K562 (cell line): ENCODE data around the gene FAF2. TPM values are rescaled to one million over a fixed set of nuclear protein-coding genes. Genes with fewer than 3 reads are reported as not detected.

ENCODE experiments used
- ARID2 ChIP-seq: fragments of 450-650 bp; IDR thresholded peaks from 2 replicates; pipeline ENCODE4 v1.6.1; 2017; ENCODE audit warnings: antibody characterized with exemption, mild to moderate bottlenecking
- BHLHE40 ChIP-seq: IDR thresholded peaks from 2 replicates; pipeline ENCODE4 v1.6.1; 2011; ENCODE audit warnings: low read length, improper control_type of control experiment
- CBX5 ChIP-seq: IDR thresholded peaks from 2 replicates; pipeline ENCODE4 v1.6.1; 2014; ENCODE audit warnings: low read depth, borderline replicate concordance
- ETV1 ChIP-seq: fragments of 450-650 bp; conservative IDR thresholded peaks from 2 replicates; pipeline ENCODE4 v1.6.1; 2016; ENCODE audit warnings: missing genetic modification characterization, control low read depth, low read depth, missing compliant biosample characterization
- GABPB2 ChIP-seq: fragments of 250-450 bp; sonication (Bioruptor Pico); conservative IDR thresholded peaks from 2 replicates; pipeline ENCODE4 v1.5.1; 2021; ENCODE audit warnings: mild to moderate bottlenecking
- HCFC1 ChIP-seq: IDR thresholded peaks from 2 replicates; pipeline ENCODE4 v1.6.1; 2012; ENCODE audit warnings: low read depth, low read length, improper control_type of control experiment
- HMG20B ChIP-seq: fragments of 250-450 bp; sonication (Bioruptor Pico); IDR thresholded peaks from 2 replicates; pipeline ENCODE4 v1.5.0; 2021; ENCODE audit warnings: mild to moderate bottlenecking
- IFI16 ChIP-seq: fragments of 250-450 bp; sonication (Bioruptor Pico); IDR thresholded peaks from 2 replicates; pipeline ENCODE4 v2.1.2; 2022; ENCODE audit warnings: mild to moderate bottlenecking, inconsistent platforms
- KLF6 ChIP-seq: fragments of 250-450 bp; sonication (Bioruptor Pico); IDR thresholded peaks from 2 replicates; pipeline ENCODE4 v1.4.0; 2020; ENCODE audit warnings: mild to moderate bottlenecking, moderate library complexity, borderline replicate concordance
- MAFF ChIP-seq: IDR thresholded peaks from 2 replicates; pipeline ENCODE4 v1.6.1; 2012; ENCODE audit warnings: low read length, improper control_type of control experiment
- MYBL2 ChIP-seq, 2 experiments: fragments of 450-650 bp in 1 of 2; sonication (generic) in 1 of 2; formaldehyde crosslinking in 1 of 2; IDR thresholded peaks; 2 replicates each; pipeline versions ENCODE4 v1.6.1 to v1.8.1; 2017 to 2022; ENCODE audit warnings: borderline replicate concordance in 1 of 2, inconsistent platforms in 1 of 2, low read depth in 1 of 2, mild to moderate bottlenecking in 1 of 2, missing genetic modification reagents in 1 of 2, moderate library complexity in 1 of 2
- RBM15 ChIP-seq: fragments of 200-400 bp; formaldehyde crosslinking; IDR thresholded peaks from 2 replicates; pipeline ENCODE4 v1.6.1; 2018; ENCODE audit warnings: mild to moderate bottlenecking, low read length, moderate library complexity; ENCODE audit not compliant: insufficient read depth
- SMAD3 ChIP-seq: fragments of 450-650 bp; formaldehyde crosslinking; conservative IDR thresholded peaks from 2 replicates; pipeline ENCODE4 v1.4.0; 2020; ENCODE audit warnings: mild to moderate bottlenecking
- SMARCB1 ChIP-seq: IDR thresholded peaks from 2 replicates; pipeline ENCODE4 v1.6.1; 2011; ENCODE audit warnings: improper control_type of control experiment, low read depth; ENCODE audit not compliant: insufficient read length
- ZC3H8 ChIP-seq: fragments of 450-650 bp; IDR thresholded peaks from 2 replicates; pipeline ENCODE4 v1.6.1; 2017
- ZKSCAN1 ChIP-seq: fragments of 150-350 bp; IDR thresholded peaks from 2 replicates; pipeline ENCODE4 v1.6.1; 2016; ENCODE audit warnings: low read depth, low read length
- ZNF316 ChIP-seq: fragments of 450-650 bp; IDR thresholded peaks from 2 replicates; pipeline ENCODE4 v1.6.1; 2016
- ZNF408 ChIP-seq: fragments of 250-450 bp; sonication (Bioruptor Pico); IDR thresholded peaks from 2 replicates; pipeline ENCODE4 v1.4.0; 2020; ENCODE audit warnings: low read depth, mild to moderate bottlenecking, moderate library complexity
- polyA plus RNA-seq, 8 experiments: library from polyadenylated mRNA; depleted of rRNA in 4 of 8; stranded (reverse) in 5 of 8; unstranded in 3 of 8; fragments of >200 nt; fragmentation: Nextera tagmentation in 2 of 8; fragmentation: Illumina TruSeq in 1 of 8; extraction: Ambion mirVana in 2 of 8; extraction: Trizol in 1 of 8; gene quantifications; 2 replicates each; pipeline versions ENCODE4 v1.2.1 to v1.2.3, GENCODE V29; 2011 to 2014; ENCODE audit warnings: inconsistent platforms in 1 of 8, missing spikeins in 1 of 8
- total RNA-seq, 7 experiments: library from RNA; depleted of rRNA in 6 of 7; stranded (reverse); fragments of >200 nt in 6 of 7; fragmentation: Illumina TruSeq in 2 of 7; extraction: Trizol in 2 of 7; gene quantifications; 2 replicates each; pipeline versions ENCODE4 v1.2.1 to v1.2.3, GENCODE V29; 2011 to 2021; ENCODE audit warnings: low replicate concordance in 1 of 7
- TF ChIP-seq, protein P1 (sequence below), 2 experiments: fragments of 450-650 bp; formaldehyde crosslinking in 1 of 2; IDR thresholded peaks; 2 replicates each; pipeline versions ENCODE4 v1.4.0 to v1.6.1; 2014 to 2020; ENCODE audit warnings: mild to moderate bottlenecking in 2 of 2, borderline replicate concordance in 1 of 2, low read depth in 1 of 2
- TF ChIP-seq, protein P2 (sequence below): fragments of 200-800 bp; sonication (Bioruptor generic); IDR thresholded peaks from 2 replicates; pipeline ENCODE4 v1.6.1; 2017; ENCODE audit warnings: missing genetic modification characterization, missing compliant biosample characterization

FAF2 gene
- total and polyA plus RNA-seq, 9 of the 15 experiments (the other 6 are each of a cell fraction or from before 2014, with no cell fraction given): 25.0 to 44.6 (median 36.1) TPM

DNA sequence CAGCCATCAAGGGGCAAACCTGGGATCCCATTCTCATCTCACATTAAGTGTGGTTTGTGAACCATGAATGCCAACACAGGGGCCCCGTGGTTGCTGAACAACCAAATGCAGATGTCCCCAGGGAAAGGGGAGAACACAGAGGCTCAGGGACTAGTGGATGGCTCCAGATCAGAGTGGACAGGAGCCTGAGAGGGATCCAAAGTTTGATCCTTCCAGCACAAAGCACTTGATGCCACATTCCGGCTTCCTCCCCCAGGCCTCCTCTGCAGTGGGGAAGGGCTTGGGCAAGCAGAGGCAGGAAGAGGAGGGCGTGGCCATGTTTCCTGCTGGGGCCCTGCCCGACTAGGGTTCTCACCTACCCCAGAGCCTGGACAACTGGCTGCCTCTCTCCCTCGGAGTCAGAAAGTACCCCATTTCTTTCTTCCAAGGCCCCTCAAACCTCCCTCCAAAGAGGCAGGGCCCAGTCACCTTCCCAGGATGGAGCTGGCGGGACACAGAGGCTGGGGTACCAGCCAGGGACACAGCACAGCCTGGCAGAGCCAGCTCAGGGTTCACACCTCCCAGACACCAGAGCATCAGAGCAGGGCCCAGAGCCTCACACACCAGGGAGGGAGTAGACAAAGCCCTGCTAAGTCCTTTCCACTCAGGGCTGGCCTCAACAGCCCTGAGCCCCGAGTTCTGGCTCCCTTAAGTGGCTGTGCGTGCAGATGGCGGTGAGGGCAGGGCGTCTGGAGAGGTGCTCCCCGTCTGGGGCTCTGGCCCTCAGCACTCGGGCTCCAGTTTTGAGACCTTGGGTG is 93.4 kb downstream of the FAF2 start (continued):
- TF ChIP-seq, protein P1, sequence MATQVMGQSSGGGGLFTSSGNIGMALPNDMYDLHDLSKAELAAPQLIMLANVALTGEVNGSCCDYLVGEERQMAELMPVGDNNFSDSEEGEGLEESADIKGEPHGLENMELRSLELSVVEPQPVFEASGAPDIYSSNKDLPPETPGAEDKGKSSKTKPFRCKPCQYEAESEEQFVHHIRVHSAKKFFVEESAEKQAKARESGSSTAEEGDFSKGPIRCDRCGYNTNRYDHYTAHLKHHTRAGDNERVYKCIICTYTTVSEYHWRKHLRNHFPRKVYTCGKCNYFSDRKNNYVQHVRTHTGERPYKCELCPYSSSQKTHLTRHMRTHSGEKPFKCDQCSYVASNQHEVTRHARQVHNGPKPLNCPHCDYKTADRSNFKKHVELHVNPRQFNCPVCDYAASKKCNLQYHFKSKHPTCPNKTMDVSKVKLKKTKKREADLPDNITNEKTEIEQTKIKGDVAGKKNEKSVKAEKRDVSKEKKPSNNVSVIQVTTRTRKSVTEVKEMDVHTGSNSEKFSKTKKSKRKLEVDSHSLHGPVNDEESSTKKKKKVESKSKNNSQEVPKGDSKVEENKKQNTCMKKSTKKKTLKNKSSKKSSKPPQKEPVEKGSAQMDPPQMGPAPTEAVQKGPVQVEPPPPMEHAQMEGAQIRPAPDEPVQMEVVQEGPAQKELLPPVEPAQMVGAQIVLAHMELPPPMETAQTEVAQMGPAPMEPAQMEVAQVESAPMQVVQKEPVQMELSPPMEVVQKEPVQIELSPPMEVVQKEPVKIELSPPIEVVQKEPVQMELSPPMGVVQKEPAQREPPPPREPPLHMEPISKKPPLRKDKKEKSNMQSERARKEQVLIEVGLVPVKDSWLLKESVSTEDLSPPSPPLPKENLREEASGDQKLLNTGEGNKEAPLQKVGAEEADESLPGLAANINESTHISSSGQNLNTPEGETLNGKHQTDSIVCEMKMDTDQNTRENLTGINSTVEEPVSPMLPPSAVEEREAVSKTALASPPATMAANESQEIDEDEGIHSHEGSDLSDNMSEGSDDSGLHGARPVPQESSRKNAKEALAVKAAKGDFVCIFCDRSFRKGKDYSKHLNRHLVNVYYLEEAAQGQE (IDR thresholded peaks at IDR 0.05; ENCODE audit: borderline replicate concordance): no peak
- TF ChIP-seq, protein P1 (CRISPR knock-in tag; IDR thresholded peaks at IDR 0.05; ENCODE audit: low read depth): no peak
- TF ChIP-seq IFI16 (CRISPR knock-in tag) (no peak), BHLHE40 (peak; percentile 26; the same call in 1 of the 2 replicates), ZKSCAN1 (no peak), ZNF316 (no peak), MAFF (no peak), RBM15 (no peak), ZC3H8 (no peak), KLF6 (no peak), ETV1 (tag) (no peak; the same call in 1 of the 2 replicates), ZNF408 (CRISPR knock-in tag) (no peak), SMAD3 (no peak), ARID2 (no peak), SMARCB1 (no peak), HMG20B (no peak), CBX5 (no peak), HCFC1 (no peak), GABPB2 (no peak), MYBL2 (IDR thresholded peaks at IDR 0.05; ENCODE audit: low read depth) (no peak), MYBL2 (CRISPR knock-in tag; IDR thresholded peaks at IDR 0.05; ENCODE audit: borderline replicate concordance) (no peak)
- TF ChIP-seq, protein P2, sequence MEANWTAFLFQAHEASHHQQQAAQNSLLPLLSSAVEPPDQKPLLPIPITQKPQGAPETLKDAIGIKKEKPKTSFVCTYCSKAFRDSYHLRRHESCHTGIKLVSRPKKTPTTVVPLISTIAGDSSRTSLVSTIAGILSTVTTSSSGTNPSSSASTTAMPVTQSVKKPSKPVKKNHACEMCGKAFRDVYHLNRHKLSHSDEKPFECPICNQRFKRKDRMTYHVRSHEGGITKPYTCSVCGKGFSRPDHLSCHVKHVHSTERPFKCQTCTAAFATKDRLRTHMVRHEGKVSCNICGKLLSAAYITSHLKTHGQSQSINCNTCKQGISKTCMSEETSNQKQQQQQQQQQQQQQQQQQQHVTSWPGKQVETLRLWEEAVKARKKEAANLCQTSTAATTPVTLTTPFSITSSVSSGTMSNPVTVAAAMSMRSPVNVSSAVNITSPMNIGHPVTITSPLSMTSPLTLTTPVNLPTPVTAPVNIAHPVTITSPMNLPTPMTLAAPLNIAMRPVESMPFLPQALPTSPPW: peak; percentile 65
